HL-60 (cell line): ENCODE data around the gene TAC3.
"Not testable (repeated sequence)": the region's sequence is repeated elsewhere in the genome, so short reads cannot be mapped to it uniquely, and the experiment has no call there.

ENCODE experiments used
- DNase-seq, 2 experiments: peaks; one replicate each; pipeline ENCODE4 v3.0.0-alpha.2; 2010 to 2020; ENCODE audit warnings: low read depth in 1 of 2, low spot score in 1 of 2
- H3K27ac ChIP-seq: fragments of 250-450 bp; sonication (Bioruptor Pico); replicated peaks from 2 replicates; pipeline ENCODE4 v1.5.1; 2020; ENCODE audit warnings: mild to moderate bottlenecking, moderate library complexity
- H3K27me3 ChIP-seq: fragments of 250-450 bp; sonication (Bioruptor Pico); 2 replicates; pipeline ENCODE4 v1.5.1; 2021; ENCODE audit warnings: mild to moderate bottlenecking, moderate library complexity; ENCODE audit not compliant: insufficient read depth, poor library complexity, severe bottlenecking
- H3K4me3 ChIP-seq: replicated peaks from 2 replicates; pipeline ENCODE4 v1.5.1; 2011; ENCODE audit warnings: mild to moderate bottlenecking, control low read depth, low read length; ENCODE audit not compliant: insufficient read depth
- CTCF ChIP-seq: IDR thresholded peaks from one replicate; pipeline ENCODE4 v1.5.1; 2011; ENCODE audit warnings: low read length, control low read depth, inconsistent platforms; ENCODE audit not compliant: insufficient read depth
- GABPA ChIP-seq: IDR thresholded peaks from 2 replicates; pipeline ENCODE4 v1.6.1; 2012; ENCODE audit warnings: low read depth
- POLR2AphosphoS5 ChIP-seq: IDR thresholded peaks from 2 replicates; pipeline ENCODE4 v1.6.1; 2012; ENCODE audit warnings: low read depth
- REST ChIP-seq: IDR thresholded peaks from 2 replicates; pipeline ENCODE4 v1.6.1; 2012; ENCODE audit warnings: low read depth; ENCODE audit not compliant: insufficient replicate concordance
- SPI1 ChIP-seq: IDR thresholded peaks from 2 replicates; pipeline ENCODE4 v1.6.1; 2012; ENCODE audit warnings: low read depth, mild to moderate bottlenecking, borderline replicate concordance

The TAC3 gene

GRCh38 chr12:57029457-57029856 is 13.1 kb upstream of the TAC3 start:
- TF ChIP-seq REST, result no peak
- no peak for TF ChIP-seq CTCF
- TF ChIP-seq GABPA, result no peak
- no peak for TF ChIP-seq POLR2AphosphoS5
- no peak for TF ChIP-seq SPI1
- H3K27ac ChIP-seq, result no peak overlapping the region
- DNase-seq, result no peak
- H3K27me3 ChIP-seq, result no peaks in the 10 kb centered on the region
- no peak overlapping the region for H3K4me3 ChIP-seq

GRCh38 chr12:57027805-57028153 is 11.4 kb upstream of the TAC3 start:
- no peak for TF ChIP-seq SPI1
- H3K4me3 ChIP-seq, result no peak overlapping the region
- H3K27me3 ChIP-seq, result no peaks in the 10 kb centered on the region
- DNase-seq, result no peak
- no peak overlapping the region for H3K27ac ChIP-seq

- H3K4me3 ChIP-seq, result no peak overlapping the region
- H3K27me3 ChIP-seq, result no peaks in the 10 kb centered on the region
- DNase-seq, result no peak
- no peak for TF ChIP-seq GABPA
- no peak for TF ChIP-seq REST
- no peak for TF ChIP-seq SPI1
- TF ChIP-seq CTCF, result no peak
- no peak for TF ChIP-seq POLR2AphosphoS5
- H3K27ac ChIP-seq, result no peak overlapping the region
Observed at GRCh38 chr12:57027011-57027804, 10.9 kb upstream of the TAC3 start.

DNA sequence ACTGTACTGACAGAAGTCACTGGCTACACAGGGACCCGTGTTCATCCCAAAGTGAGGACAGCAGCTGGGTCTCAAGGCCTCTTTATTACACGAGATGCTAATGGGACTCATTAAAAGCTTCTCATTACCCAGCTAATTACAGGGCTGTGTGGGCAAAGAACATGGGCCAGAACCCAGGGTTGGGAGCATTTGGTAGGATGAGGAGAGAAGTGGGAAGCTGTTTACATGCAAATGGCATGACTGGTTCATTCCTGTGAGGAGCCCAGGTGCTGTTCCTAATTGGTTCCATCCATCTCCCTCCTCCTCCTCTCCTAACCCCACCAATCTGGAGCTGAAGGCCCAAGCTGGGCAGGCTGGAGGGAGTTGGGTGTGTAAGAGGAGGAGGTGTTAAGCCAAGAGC is 8.9 kb upstream of the TAC3 start:
- Histone ChIP-seq H3K27me3 (no peaks in the 10 kb centered on the region), H3K27ac (no peak overlapping the region), H3K4me3 (no peak overlapping the region)
- DNase-seq, result no peak
- no peak for TF ChIP-seq POLR2AphosphoS5
- TF ChIP-seq GABPA, result no peak
- no peak for TF ChIP-seq REST
- TF ChIP-seq CTCF, result no peak
- no peak for TF ChIP-seq SPI1

DNA sequence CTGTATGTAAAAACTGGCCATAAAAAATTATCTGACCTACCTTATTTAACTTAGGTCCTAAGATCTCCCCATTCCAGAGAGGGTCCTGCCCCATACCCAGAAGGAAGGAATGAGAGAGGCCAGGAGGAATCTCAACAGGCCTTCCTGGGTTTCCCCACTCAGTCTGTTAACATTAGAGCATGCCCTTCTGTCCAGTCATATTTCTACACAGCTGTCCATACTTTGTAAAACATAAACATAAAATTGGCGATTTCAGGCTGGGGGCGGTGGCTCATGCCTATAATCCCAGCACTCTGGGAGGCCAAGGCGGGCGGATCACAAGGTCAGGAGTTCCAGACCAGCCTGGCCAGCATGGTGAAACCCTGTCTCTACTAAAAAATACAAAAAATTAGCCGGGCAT is 6.0 kb upstream of the TAC3 start:
- not testable (repeated sequence) for H3K27me3 ChIP-seq, DNase-seq, H3K27ac ChIP-seq, H3K4me3 ChIP-seq
